ENCODE results near the gene SND1. TPM values are rescaled to one million over a fixed set of nuclear protein-coding genes. Genes with fewer than 3 reads are reported as not detected.

Gene SND1
- total RNA-seq, 1 donor from 2014 or later: 88.5 TPM

GRCh38 chr7:128025819-128026218 lies 373.8 kb downstream of the SND1 start:
- no peak for DNase-seq

DNA sequence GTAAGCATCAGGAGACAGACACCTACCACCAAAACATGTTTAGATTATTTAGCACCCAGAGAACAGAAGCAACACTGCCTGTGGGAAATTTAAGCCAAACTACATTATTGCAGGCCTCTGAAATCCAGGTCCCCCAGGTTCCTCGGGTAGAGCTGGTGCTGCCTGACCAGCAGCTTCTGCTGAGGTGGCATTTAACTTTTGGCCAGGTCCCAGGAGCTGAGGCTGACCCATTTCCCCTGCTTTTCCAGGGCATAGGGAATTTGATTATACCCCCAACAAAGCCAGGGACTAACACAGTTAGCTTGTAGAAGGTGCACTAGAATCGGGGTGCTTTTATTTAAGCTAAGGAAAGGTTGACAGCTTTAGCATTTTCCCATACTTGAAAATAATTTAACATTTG lies 374.6 kb downstream of the SND1 start:
- no peak for DNase-seq

DNA sequence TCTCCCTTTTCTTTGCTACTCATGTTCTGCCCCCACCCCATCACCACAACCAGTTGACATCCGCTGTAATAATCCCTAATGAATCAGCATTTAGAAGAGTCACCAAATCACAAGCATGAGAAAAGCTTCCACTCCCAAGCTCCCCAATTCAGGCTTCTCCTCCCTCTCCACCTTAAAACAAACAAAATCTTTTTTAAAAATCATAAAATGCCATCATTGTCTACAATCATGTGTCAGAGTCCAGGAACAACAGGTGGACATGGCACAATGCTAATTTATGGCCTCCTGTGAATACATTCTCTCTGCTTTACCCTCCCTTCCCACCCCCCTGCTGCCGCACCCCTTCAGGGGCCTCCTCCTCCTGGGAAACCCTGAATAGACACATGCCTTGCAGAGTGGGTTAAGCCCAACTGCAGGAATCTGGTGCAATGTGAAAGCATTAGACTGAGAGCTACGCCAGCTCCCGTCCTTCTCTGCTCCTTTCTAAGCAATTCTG lies 375.5 kb downstream of the SND1 start:
- DNase-seq: no peak

DNA sequence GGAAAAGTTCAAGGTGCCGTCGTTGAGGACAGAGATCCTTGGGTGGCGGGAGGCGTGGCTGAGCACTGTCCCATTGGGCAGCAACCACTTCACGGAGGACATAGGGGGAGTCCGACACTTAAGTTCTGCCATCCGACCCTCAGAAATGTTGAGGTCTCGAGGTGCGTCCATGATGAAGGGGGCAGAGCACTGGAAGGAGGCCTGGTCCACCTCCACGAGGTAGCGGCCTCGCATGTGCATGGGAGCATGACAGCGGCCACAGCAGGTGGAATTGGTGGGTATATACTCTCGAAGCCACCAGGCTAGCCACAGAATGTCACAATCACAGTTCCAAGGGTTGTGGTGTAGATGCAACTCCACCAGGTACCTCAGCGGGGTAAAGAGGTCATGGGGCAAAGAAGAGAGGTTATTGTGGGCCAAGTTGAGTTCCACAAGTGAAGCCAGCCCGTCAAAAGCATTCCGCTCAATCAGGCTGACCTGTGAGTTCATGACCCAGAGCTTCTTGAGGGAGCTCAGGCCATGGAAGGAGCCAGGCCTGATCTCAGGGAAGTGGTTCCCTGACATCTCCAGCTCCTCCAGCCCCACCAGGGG lies 377.5 kb downstream of the SND1 start:
- DNase-seq: no peak

GRCh38 chr7:128030263-128030653 lies 378.3 kb downstream of the SND1 start:
- no peak for DNase-seq

- no peak for DNase-seq
Observed at GRCh38 chr7:128030654-128031611, 378.9 kb downstream of the SND1 start, which contains the start of gene LRRC4. LRRC4 (minus strand) TSS chr7:128031437; CDS start chr7:128030640, 797 bp downstream.

DNA sequence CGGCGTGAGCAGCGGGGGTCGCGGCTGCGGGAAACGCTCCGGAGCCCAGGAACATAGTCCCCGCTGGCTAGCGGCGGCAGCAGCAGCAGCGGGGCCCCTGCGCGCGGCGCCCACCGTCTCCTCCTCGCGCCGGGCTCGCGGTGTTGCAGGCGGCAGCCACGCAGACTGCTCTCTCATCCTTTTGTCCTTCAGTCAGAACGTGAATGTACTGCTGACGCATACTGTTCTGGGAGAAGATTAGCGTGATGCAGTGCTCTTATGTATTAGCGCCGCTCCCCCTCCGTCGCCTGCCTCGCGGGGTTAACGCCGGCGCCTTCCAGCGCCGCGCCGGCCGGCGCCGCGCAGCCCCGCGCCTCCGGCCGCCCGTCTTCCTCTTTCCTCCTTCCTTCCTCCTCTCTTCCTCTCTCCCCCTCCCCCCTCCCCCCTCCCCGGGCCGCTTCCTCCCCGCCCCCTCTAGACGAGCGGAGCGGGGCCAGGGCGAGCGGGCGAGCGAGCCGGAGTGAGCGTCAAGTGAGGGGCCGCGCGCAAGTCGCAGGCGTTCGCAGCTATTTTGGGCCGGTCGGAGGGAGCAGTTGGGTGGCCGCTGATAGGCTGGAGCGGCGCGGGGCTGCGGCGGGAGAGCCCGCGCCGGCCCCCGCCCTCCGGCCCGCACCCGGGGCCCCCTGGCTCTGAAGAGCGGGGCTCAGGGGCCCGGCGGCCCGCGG lies 380.1 kb downstream of the SND1 start:
- DNase-seq: peak; percentile 70

GRCh38 chr7:128032605-128033235 lies 380.7 kb downstream of the SND1 start:
- DNase-seq: no peak

DNA sequence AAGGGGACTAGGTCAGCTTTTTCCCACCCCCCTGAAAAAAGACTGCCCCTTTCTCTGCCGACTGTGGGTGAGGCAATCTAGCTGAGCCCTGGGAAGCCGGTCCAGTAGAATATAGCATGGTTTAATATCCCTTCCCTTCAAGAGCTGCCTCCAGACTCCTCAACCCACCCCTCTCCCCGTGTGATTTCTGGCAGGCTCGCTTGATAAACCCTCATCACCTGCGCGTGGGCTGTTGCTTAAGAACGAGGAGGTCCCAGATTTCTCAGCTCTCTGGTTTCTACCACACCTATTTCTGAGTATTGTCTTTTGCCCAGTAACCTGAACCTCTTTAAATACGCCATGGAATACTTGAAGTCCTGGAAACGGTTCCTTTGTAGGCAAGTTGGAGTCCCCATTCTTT lies 381.3 kb downstream of the SND1 start:
- DNase-seq: no peak

DNA sequence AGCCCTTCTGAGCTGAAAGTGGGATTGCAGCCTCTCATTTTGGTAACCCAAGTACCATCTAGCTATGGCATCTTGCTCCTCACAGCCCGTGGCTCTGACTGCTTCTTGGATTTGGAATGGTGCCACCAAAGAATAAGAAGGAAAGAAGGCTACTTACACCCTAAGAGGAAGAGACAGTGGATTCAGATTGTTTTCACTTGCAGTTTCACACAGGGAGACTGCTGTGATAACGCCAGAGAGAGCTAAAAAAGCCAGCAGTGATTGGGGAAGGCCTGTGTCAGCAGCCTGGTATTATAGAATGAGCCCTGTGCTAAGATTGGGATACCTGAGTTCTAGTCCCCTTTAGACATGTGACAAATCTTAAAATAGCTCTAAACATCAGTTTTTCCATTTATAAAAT lies 382.8 kb downstream of the SND1 start:
- no peak for DNase-seq

GRCh38 chr7:128035712-128036111 lies 383.7 kb downstream of the SND1 start:
- DNase-seq: no peak

DNA sequence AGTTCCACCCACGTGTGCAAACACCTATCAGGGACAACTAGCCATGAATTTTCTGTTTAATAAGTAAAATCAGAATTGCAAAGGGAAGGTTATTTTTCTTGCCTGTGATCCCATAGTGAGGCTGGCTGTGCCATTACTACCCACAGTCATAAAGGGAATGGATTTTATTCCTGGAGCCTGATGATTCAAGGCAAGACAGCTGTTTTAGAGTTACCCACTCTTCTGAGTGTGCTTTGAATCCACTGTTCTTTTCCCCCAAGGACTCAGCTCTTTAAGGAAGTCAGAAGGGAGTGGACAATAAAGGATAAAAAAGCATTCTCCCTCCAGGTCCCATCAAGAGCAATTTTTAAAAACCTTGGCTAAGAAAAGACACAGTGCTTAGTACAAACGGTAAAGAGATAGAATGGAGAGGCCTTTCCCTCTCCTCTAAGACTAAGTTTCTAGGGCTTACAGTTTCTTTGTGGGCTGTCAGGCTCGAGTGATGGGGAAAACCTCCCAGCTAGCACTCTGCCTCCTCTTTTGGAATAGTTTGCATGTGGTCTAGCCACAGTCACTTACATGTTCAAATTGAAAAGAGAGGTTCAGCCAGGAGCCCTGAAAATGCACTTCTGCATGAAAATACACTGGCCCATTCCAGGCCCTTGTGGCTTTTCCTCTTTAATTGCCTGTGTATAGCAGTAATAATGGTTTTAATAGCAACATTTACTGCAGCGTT lies 384.4 kb downstream of the SND1 start:
- no peak for DNase-seq

- no peak for DNase-seq
Observed at GRCh38 chr7:128037081-128037480, 385.1 kb downstream of the SND1 start.

DNA sequence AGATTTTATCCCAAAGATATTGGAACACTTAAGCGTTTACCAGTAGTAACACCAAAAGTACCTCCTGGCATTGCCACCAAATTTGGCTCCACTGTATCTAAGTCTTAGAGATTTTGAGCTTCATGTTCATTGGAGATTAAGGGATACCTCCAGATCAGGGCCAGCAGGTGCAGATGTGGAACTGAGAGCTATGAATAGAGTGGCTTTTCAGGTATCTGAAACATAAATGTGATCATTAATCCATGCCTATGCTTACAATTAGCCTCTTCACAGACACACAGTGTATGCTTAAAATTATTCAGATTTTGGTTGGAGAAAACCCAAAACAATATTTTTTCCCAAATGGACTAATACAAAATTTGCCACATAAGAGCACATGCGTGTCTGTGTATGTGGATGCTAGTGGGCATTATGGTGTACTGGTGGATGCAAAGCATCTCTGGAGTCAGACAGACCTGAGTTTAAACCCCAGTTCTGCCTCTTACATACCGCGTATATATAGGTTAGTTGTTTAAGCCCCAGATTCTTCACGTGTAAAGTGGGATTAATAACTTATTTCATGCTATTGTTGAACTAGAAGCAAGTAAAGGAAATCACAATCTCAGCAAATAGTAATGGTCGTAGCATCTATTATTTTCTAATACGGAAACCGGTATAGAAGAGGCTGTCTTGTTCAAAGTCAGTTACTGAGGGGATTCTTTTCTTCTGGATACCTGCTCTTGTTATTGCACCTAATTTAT lies 386.1 kb downstream of the SND1 start:
- no peak for DNase-seq

DNA sequence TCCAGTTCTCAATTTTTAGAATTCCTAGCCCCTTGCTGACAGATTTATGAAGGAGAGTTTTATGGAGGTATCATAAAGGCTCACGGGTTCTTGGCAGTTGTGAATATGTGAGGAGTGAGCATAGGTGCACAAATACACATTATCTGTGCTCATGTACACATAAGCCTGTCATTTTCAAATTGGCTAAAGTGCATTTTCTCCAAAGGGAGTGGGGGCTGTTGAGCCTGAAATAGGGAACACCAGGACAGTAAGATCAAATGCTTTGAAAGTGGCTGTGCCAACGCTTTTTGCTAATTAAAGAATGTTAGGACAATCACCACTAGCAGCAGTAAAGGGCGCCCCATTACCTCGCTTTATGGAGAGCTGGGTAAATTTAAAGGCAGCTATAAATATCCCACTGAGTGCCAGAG lies 387.6 kb downstream of the SND1 start:
- DNase-seq: no peak

DNA sequence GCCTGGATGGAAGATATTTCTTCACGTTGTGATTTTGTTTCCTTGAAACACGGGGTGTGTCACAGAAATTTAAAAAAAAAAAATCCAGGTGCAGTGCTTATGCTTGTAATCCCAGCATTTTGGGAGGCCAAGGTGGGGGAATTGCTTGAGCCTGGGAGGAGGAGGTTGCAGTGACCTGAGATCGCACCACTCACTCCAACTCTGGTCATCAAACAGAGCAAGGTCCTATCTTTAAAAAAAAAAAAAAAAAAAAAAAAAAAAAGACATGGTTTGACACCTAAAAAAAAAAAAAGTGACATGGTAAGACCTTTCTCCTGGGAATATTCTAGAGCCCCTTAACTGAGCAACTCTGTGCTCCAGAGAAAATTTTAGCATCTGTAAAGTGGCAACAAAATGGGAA lies 388.2 kb downstream of the SND1 start:
- DNase-seq: no peak

DNA sequence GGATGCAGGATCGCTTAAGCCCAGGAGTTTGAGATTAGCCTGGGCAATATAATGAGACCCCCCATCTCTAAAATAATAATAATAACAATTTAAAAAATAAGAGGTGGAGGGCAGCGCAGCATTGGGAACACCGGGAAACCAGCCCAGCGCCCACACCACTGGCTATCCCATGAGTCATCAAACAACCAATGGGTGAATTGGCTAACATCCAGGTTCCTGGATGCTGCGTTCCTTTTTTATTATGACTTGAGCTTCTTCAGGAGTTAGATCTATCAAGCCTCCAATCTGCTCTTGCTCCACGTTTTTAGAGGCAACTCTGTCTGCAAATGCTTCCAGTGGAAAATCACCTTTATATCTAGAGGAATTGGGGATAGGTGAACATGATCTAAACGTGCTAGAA lies 389.2 kb downstream of the SND1 start:
- DNase-seq: no peak

DNA sequence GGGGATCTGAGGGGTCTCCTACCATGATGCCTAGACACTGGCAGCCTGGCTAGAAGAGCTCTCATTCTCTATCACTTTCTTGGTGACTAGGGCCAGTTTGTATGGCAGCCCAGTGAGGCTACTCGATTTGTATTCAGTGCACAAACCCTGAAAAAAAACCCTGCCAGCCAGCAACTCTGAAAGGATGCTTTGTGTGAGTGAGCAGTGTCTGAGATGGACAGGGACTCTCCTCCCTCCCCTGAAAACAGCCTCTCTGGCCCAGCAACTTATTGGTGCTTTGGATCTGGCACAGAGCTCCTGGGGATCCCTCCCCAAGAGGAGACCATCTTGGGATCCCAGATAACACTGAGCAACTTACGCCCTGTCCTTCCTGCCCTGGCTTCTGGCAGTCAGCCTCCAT lies 390.0 kb downstream of the SND1 start:
- no peak for DNase-seq

- no peak for DNase-seq
Observed at GRCh38 chr7:128044064-128044463, 392.1 kb downstream of the SND1 start.

GRCh38 chr7:128045158-128045557 lies 393.2 kb downstream of the SND1 start:
- no peak for DNase-seq

GRCh38 chr7:128045766-128046165 lies 393.8 kb downstream of the SND1 start:
- no peak for DNase-seq
